Fibroblast of skin of left quadriceps (primary cell): ENCODE results near the gene CENPV.

ENCODE experiments used
- DNase-seq, 2 experiments: peaks; one replicate each; pipeline ENCODE4 v3.0.0-alpha.2; 2013; ENCODE audit warnings: low read depth in 2 of 2

The CENPV gene

GRCh38 chr17:16361874-16362273 lies 8.6 kb upstream of the CENPV start:
- DNase-seq, result no peak

DNA sequence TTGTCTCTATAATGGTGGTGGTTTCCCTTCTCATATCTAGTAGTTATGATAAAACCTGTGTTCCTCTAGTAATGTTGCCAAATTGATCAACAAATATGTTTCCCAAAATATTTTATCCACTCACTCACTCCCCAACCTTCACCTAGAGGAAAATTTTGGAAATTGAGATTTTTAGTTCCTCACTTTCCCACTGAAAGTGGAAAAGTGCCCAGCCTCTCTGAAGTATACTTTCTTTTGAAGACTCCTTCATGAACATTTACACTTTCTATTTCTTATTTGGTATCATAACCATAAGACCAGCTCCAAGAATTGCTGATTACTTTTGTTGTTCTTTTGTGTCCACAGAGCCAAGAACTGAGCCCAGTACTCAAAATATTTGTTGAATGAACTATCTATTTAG lies 5.1 kb upstream of the CENPV start:
- no peak for DNase-seq

- no peak for DNase-seq
These were observed 1.3 kb upstream of the CENPV start for GRCh38 chr17:16354585-16354984.

GRCh38 chr17:16352667-16353316 lies 477 bp downstream of the CENPV start:
- DNase-seq, result no peak

DNA sequence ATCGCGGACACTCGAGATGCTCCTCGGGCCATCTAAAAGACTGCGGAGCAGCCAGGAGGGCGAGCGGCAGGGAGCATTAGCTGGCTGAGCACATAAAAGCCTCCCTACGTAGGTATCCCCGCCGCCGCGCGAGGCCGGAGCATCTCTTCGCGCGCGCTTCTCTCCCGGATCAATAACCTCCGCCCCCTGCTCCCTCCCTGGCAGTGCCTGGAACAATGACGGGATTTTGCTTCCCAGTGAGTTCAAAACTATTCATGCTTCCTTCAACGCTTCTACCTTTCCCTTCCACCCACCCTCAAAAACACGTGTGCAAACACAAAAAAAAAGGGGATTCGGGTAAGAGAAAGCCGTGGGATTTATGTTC lies 984 bp downstream of the CENPV start:
- no peak for DNase-seq

DNA sequence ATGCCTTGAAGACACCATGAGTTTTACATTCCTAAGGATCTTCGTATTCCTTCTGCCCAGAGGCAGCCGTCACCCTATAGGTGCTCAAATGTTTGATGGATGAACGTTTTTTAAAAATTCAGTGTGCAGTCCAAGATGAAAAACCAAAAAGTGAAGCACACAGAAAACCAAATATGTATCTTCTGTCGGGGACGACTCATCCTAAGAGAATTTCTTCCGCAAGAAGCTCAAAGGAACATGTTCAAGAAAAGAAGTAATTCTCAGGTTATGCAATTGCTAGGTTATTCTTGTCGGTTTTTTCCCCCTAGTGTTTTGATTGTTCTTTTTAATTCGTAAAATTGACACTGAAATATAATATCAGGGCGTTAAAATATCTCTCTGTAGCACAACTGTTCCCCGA lies 1.4 kb downstream of the CENPV start:
- DNase-seq, result no peak

- no peak for DNase-seq
These were observed 3.8 kb downstream of the CENPV start for GRCh38 chr17:16349431-16349830.

DNA sequence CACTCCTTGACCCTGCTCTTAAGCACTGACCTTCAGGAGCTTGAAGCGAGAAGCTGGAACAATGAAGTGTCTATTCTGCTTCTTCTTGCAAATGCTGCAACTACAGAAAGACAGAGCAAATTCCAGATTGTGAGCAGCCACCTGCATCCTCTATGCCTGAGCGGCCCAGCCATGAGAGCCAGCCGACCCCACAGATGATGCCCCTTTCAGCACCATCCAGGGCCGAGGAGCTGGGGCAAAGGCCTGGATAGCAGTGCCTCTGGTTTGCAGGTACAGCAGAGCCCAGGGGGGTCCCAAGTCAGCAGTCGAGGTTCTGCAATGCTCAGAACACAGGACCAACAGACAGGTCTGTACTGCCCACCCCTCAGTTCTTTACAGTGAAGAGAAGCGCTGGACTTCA lies 4.7 kb downstream of the CENPV start:
- no peak for DNase-seq

- no peak for DNase-seq
These were observed 6.5 kb downstream of the CENPV start for GRCh38 chr17:16346721-16347271.

DNA sequence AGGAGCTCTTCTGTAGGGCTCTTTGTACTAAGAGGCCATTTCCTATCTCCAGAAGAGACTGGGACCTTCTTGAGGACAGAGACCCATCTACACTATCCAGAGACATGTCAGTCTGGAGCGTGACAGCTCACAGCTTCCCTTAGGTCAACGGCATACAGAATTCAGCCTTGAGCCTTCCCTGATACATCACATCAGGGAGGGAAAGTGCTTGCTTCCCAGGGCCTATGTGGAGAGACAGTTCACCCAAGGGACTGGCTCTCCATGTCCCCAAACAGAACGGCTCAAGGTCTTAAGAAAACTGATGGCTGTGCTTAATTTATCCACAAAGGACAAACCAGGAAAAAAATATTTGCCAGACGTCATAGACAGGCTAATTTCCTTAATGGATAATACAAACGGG lies 7.7 kb downstream of the CENPV start:
- no peak for DNase-seq

DNA sequence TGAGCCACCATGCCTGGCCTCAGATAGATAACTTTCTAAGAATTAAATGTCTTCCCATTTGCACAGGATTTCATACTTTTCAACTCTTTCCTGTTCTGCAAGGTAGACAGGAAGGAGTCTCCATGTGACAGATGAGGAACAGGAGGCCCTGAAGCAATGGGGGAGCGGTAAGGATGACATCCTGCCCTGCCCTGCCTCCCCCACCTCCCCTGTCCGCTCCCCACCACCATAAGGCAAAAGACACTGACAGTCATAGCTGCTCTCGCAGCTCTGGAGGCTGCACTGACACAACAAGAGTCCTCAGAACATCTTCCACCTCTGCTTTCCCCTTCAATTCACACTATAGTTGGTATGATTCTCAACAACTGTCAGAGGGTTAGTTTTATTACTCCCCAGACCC lies 9.7 kb downstream of the CENPV start:
- DNase-seq, result no peak

- DNase-seq, result no peak
These were observed 10.3 kb downstream of the CENPV start for GRCh38 chr17:16342979-16343378.

DNA sequence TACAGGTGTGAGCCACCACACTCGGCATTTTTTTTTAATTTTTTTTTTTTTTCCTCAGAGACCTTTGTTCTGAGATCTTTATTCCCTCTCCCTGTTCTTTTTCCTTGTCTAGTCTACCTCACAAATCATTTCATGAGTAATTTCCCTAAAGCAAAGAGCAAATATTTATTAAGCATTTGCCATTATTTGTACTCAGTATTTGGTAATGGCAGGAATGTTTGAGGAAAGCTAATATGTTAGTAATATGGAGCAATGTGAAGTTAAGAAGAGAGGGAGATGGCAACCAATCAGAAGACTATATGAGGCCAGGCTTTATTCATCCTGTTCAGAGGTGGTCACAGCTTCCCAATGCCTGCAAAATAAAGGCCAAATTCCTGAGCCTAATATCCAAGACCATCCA lies 13.3 kb downstream of the CENPV start:
- no peak for DNase-seq

DNA sequence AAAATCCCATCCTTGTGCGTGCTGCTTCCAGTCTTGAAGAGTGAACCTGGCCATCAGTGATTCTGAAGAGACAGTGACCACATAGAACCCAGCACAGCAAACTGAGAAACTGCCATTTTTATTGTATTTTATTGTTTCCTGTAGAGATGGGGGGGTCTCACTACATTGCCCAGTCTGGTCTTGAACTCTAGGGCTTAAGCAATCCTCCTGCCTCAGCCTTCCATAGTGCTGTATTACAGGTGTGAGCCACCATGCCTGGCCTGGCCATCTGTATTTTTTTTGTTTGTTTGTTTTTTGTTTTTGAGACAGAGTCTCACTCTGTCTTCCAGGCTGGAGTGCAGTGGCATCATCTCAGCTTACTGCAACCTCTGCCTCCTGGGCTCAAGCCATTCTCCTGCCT lies 13.9 kb downstream of the CENPV start:
- DNase-seq, result no peak

DNA sequence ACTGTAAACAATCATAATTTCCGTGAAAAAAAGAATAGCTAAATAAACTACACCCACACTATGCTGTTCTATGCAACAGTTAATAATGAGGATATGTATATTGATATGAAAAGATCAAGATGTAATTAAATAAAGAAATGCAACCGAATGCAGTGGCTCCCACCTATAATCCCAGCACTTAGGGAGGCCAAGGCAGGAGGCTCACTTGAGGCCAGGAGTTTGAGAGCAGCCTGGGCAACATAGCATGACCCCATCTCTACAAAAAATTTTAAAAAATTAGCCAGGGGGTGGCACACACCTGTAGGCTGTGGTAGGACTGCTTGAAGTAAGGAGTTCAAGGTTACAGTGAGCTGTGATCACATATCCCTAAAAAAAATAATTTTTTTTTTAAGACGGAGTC lies 14.9 kb downstream of the CENPV start:
- no peak for DNase-seq

DNA sequence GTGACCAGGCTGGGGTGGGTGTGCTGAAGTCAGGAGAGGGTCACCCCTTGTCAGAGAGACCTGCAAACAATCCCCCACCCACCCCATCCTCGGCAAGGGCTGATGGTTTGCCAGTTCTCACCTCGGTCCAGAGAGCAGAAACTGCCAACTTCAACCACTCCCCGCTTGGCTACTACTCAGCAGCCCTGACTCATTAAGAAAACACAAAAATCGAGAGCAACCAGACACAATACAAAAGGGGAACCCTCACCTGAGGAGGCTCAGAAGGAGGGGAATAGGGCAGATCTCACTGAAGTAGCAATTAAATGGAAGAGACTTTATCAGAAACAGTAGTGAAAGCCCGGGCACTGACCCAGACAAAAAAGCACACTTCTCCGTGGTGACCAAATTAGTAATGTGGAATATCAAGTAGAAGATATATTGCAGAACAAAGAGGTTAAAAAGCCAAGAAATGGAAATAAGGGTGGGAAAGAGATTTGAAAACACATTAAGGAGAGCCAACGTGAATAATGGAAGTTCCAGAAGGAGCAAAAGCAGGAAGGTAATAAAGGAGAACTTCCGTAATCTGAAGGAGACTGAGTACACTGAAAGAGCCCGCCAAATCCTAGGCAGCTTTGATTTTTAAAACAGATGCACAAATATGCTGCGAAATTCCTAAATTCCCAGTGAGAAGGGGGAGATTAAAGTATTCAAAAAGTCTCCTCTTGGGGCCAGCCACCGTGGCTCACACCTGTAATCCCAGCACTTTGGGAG lies 23.6 kb downstream of the CENPV start:
- DNase-seq, result no peak

GRCh38 chr17:16328997-16329396 lies 24.3 kb downstream of the CENPV start:
- DNase-seq, result no peak

DNA sequence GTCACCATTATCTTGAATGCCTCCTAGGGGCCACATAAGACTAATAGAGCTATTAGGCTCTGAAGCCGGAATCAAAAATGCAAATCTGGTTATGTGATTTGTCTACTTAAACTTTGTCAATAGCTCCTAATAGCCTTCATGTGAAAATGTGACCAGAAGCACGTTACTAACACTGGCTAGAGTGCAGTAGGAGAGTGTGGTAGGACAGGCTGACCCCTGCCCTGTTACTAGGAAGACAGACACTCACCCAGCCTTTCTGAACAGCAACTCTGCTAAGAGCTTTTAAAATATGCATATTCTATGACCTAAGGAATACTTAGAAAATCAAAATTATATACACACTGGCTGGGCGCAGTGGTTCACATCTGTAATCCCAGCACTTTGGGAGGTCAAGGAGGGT lies 26.3 kb downstream of the CENPV start:
- no peak for DNase-seq

DNA sequence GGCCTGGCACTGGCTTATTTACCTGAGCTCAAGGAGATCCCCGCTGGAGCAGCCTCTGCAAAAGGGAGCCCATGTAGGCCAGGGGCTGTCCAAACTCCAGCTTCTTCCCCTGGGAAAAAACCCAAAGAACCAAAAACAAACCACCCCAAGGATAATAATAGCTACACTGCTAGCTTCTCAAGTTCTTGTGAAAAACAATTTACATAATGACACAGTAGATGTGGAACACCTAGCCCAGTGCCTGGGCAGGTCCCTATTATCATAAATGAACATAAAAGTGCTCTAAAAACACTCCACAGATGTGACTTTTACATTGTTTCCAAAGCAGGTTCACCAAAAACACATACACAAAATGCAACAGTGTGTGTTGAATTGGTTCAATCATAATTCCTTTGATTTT lies 27.3 kb downstream of the CENPV start:
- no peak for DNase-seq

- DNase-seq, result peak; percentile 54 to 68
These were observed 30.6 kb downstream of the CENPV start for GRCh38 chr17:16322636-16323035.

- no peak for DNase-seq
These were observed 33.3 kb downstream of the CENPV start for GRCh38 chr17:16319969-16320368.

GRCh38 chr17:16314859-16315258 lies 38.4 kb downstream of the CENPV start:
- no peak for DNase-seq

- DNase-seq, result no peak
These were observed 39.1 kb downstream of the CENPV start for GRCh38 chr17:16314189-16314588.
